HG03196 (cell line): ENCODE results near the gene SPI1.

Experiments
- ATAC-seq: cut with Tn5 transposase; IDR thresholded peaks from one replicate; pipeline ENCODE4 v1.9.1; 2021; ENCODE audit not compliant: unreplicated experiment

SPI1 gene

DNA sequence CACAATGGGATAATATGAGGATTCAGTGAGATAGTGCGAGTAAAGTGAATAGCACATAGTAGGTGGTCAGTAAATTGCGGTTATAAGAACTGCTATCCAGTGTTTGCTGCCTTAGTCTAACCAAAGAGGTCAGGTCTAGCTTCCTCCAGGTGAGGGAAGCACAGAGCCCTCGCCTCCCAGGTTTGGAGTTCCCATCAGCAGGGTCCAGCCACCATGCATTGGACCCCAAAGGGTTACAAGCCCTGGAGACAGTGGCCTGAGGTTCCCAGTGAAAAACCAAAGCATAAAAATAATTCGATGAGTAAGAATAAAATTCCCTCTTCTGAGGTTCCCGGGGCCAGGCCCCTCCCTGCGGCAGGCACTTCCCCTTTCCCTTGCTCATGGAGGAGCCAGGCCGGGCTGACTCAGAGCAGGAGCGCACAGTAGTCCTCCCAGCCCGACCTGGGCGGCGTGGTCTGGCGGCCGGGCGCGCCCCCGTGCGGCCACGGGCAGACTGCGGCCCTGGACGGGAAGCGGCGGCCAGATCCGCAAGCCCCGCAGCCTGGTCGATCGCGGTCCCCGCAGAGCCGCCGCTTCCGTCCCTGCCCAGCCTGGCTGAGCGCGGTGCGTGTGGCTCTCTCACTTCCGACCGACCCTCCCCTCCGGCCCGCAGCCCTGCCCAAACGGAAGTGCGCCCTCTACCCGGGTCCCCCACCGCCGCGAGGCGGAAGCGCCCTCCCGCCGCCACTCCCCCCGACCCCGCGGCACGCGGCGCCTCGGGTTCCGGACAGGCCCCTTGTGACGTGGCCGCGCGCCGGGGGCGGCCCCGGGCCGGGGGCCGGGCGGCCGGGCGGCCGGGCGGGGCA lies 29.6 kb upstream of the SPI1 start, which contains the start of gene SLC39A13:
TSS of gene SLC39A13 (plus strand) at position 845 of the 845 bp plus-strand sequence. CDS start 1,505 bp downstream, outside the sequence.
- peak; percentile 85 for ATAC-seq

DNA sequence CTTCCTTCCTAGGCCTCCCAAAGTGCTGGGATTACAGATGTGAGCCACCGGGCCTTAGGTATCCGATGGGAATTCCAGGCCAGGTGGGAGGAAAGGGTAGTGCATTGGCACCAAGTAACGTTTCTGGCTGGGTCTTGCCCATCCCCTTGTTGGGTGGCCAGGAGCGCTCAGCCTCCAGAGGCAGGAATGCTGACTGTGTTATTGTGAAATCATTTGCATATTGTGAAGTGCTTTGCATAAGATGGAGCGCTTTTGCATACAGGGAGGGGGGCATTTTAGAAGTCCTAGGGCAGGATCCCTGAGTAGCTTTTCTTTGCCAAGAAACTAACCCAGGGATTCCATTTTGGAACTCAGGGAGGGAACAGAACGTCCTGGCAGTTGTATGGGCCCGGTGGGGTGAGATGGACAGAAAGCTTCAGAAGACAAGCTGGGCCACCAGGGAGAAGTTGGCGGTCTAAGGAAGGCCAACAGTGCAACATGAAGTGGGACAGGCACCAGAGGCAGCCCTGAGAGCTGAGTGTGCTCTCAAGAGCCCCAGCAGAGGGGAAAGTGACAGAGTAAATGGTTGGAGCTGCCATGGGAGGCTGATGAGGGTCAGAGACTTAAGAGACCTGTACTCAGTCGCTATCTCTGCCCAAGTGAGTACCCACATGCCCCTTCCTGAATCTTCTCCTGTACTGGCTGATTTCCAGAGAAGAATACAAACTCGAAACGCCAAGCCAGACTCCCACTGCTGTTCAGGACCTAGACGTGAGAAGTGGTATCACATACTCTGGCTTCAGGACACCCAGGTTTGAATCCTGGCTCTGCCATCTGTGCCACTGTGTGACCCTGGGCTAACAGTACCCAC lies 28.8 kb upstream of the SPI1 start:
- ATAC-seq = no peak

DNA sequence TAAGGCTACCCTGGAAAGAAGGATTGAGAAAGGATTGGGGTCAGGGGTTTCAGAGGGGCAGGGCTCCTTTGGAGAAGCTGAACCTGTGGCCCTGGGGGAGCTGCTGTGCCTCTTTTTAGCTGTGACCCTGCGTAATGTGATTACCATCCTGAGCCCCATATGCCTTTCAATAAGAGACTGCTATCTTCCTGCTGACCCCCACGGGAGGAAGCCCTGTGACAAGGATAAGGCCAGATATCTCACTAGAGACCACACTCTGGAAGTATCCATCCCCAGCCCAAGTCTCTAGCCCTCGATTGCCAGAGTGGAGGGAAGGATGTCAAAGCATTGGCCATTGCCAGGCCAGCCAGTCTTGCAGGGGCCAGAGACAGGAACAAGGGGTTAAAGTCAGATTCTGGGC lies 25.2 kb upstream of the SPI1 start:
- ATAC-seq = no peak

DNA sequence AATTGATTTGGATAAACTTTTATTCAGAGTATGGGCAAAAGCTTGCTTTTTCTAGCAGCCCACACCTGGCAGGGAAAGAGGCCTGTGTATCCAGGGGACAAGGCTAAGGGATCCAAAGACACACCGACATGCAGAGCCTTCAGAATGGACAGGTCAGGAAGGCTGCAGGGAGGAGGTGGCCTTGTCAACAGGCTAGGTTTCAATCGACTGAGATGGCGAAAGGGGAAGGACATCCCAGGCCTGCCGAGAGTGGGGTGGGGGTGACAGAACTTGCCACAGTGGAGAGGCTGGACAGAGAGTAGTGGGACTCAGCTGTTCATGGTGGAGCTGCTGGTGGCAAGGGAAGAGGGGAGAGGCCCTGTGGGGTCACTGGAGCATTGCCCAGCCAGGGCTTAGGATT lies 24.8 kb upstream of the SPI1 start:
- no peak for ATAC-seq

DNA sequence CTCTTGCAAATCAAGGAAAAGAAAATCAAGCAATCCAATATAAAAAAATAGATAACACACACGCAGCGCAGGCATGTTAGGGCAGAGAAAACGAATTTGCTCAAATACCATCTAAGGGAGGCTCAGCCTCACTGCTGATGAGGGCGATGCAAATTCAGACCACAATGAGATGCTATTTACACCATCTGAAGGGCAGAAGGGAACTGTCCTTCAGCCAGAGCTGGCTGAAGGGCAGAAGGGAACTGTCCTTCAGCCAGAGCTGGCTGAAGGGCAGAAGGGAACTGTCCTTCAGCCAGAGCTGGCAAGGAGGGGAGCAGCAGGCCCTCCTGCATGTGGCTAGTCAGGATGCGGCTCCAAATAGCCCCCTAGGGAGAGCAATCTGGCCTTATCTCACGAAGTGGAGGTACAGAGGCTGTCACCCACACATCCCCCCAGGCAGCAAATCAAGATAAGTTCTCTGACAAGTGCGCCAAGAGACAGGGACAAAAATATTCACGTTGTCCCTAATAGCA lies 22.5 kb upstream of the SPI1 start:
- peak; percentile 82 for ATAC-seq

DNA sequence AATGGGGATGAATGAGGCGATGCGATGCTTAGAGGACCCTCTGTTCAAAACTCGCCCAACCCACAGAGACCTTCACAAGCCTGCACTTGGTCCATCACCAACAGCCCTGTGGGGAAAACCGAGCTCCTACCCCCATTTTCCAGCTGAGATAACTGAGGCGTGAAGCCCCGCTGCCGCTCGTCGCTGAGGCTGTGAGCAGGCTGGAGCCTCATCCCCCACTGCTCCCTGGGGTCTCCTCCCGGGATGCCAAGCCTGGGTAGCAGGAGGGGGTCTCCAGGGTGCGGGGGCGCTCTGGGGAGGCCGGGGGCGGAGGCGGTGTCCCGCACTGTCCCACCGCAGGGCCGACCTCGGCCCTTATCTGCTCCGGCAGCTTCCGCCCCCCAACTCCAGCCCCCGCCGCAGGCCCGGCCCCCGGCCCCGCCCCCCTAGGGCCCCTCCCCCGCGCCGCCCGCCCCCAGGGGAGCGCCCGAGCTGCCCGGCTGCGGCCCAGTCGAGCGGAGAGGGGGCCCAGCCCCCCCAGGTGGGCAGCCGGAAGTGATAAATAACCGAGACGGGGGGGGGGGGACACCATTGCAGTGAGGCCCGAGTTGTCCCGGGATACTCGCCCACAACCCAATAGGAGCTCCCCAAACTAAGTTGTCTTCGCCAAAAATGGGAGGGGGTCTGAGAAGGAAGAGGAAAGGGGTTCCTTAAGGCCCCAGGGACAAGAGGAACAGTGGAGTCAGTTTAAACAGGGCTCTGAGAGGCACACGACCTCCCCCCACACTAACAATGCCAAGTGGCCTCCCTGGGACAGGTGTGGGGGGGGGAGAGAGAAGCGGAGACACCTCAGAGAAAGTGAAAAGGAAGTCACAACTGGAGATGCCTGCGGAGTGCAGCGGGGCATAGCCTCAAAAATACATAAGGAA lies 21.8 kb upstream of the SPI1 start:
- peak; percentile 34 for ATAC-seq

DNA sequence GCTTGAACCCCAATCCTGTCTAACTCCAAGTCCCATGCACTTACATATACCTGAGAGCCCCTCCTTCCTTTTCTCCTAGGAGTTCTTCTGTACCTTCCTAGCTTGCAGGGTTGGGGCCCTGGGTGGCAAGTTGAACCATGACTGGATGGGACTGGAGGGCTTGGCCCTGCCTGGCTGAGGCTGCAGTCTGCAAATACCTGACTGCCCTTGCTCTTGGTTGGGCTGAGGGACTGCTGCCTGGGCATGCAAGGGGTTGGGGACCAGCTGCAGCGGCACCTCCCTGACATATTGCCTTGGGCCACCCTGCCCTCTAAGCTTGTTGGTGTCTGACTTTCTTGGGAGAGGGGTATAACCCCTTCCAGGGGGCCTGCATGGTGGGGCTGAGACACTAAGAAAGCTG lies 20.2 kb upstream of the SPI1 start:
- ATAC-seq = no peak

DNA sequence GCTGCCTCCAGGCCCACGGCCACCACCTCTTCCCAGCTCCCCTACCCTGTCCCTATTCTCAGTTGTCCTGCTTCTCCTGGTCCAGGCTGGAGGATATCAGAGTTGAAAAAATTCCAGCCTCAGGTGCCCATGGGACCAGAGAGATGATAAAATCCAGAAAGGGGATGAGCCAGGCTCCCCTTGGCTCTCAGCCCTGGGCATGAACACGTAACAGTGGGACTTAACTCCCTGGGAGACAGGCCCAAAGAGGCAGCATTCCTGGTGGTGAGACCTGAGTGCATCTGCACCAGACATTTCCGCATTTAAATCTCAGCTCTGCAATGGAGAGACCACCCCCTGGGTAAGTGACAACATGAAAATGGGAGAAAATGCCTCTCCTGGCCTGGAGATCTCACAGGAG lies 19.7 kb upstream of the SPI1 start:
- no peak for ATAC-seq

DNA sequence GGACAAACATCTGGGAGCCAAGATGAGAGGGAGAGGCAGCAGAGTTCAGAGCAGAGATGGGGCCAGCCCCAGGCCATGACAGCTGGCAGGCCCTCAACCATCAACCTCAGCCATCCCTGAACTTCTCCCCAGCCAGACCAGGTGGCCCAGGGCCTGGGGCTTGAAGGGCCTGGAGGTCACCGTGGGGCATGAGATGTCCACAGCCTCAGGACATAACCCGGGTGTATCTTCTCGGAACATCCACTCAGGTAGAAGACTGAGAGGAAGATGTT lies 17.6 kb upstream of the SPI1 start:
- ATAC-seq = no peak

DNA sequence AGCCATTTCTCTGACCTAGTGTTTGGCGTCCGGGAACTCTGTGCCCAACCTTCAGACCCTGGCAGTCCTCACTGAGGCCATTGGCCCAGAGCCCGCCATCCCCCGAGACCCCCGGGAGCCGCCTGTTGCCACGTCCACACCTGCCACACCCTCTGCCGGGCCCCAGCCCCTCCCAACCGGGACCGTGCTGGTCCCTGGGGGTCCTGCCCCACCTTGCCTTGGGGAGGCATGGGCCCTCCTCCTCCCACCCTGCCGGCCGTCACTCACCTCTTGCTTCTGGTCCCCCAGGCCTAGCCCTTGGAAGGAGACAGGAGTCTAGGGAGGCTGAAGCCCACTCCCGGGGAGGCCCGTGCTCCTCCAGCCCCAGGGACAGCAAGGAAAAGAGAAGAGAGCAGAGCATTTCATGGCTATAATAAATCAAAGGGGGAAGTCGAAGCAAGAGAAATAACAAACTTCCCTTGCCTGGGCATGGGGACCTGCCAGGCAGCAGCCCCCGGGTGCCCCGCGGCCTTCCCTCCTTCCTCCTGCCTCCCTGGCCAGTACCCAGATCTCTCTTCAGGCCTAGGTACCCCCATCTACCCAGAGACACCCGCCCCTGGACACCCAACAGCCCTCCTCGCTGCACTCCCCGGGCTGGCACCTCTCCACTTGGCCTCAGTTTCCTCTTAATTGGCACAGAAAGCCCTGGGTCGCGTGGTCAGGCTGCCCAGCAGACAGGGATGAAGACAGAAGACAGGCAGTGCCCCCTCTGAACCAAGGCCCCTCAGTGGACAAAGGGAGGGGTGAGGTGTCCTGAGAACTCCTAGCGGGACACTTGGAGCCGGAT lies 17.1 kb upstream of the SPI1 start:
- no peak for ATAC-seq

DNA sequence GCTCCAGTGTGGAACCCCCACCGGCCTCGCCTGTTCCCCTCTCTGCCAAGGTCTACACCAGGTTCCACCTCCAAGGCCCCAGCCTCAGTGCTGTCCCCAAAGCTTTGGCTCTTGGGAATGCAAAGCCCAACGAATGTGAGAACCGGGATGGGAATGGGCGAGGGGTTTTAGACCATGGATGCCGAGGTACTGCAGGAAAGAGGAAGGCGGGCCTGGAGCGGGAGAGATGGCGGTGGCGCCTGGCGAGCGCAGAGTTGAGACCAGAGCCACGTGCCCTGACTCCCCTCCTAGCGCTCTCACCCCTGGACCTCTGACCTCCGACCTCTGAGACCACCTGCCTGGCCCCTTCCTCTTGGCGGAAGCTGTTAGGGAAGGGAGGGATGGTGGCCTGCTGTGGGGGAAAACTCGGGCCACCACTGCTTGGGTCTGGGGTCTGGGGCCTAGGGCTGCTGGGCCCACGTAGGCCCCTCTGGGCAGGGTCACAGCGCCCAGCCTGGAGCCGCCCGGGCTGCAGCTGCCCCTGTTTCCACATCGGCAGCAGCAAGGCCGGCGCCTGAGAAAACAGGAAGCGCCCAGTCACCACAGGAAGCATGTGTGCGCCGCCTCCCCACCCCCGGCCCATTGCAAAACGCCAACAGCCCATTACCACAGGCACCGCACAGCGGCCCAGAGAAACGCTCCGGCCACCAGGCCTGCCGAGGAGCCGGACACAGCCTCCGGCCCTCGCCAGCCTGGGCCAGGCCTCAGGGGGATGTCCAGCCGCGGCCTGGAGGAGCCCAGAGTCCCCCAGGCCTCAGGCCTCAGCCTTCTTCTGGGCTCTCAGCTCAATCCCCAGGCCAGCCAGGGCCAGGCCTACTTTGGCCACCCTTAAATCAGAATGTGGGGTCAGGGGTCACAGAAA lies 16.2 kb upstream of the SPI1 start:
- ATAC-seq = no peak

DNA sequence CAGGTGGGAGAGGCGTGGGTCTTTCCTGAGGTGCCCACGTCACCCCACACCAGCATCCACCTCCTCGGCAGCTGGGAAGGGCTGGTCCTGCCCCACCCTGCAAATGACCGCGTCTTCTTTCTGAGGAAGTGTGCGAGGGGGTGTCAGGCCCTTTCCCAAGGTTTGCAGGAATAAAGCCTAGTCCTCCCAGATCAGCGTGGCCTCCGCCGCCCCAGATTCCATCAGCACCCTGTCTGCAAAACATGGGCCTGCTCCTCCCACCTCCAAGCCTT lies 15.6 kb upstream of the SPI1 start:
- no peak for ATAC-seq

DNA sequence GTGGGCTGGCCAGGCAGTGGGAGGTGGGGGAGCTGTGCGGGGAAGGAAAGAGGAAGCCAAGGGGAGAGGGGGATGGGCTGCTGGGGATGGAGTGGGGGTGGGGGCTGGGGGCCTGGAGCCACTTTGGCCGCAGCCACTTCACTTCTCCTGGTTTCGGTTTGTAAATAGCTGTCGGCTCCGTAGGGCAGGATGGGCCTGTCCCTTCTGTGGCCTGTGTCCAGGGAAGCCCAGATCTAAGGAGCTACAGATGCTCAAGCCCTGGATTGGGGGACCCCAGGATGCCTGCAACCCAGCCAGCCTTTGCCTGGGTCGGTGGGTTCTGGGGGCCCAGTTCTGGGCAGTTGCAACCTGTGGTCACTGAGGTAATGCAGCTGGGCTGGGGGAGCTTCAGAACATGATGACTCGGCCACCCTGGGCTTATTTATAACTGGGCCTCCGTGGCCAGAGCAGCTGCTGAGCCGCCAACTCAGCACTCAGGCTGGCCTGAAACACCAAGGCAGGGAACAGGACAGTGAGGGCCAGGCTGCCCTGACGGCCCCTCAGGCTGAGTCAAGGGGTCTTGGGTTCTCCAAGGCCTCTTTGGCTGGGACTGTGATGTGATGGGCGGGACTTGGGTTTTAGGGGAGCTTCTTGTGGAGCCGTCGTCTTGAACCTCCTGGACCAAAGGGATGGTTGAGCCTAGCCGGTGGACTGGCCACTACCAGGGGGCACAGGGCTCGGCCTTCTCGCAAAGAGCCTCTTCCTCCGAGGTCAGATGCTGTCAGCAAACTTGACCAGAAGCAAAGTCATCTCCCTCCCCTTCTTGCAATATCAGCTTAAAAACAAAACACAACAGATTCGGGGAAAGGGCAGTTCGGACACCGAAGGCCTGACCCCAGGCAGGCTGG lies 15.1 kb upstream of the SPI1 start:
- ATAC-seq = no peak

DNA sequence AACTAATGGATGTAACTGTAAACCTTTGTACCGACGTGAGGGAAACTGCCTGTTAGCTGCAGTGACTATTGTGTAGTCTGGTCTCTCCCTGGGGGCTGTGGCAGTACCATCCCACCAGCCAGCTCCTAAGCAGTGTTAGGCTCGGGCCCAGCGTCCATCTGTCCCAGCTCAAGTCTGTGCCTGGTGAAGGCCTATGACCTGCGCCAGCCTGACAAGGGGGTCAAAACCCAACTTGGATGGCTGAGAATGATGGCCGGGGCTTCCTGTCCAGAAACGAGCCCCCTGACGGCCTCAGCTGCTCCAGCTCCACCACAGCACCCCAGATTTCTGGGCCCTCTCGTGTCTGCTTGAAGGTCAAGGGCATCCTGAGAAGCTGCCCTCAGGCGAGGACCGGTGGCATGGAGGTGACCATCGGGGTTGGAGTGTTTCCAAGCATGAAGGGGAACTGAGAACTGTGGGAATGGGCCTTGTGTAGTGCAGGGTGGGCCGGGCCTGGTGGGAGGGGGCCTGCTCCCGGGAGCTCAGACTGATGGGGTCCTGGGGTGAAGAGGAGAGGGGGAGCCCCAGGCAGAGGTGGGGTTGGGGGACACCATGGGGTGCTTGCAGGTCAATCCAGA lies 14.3 kb upstream of the SPI1 start:
- ATAC-seq = no peak

DNA sequence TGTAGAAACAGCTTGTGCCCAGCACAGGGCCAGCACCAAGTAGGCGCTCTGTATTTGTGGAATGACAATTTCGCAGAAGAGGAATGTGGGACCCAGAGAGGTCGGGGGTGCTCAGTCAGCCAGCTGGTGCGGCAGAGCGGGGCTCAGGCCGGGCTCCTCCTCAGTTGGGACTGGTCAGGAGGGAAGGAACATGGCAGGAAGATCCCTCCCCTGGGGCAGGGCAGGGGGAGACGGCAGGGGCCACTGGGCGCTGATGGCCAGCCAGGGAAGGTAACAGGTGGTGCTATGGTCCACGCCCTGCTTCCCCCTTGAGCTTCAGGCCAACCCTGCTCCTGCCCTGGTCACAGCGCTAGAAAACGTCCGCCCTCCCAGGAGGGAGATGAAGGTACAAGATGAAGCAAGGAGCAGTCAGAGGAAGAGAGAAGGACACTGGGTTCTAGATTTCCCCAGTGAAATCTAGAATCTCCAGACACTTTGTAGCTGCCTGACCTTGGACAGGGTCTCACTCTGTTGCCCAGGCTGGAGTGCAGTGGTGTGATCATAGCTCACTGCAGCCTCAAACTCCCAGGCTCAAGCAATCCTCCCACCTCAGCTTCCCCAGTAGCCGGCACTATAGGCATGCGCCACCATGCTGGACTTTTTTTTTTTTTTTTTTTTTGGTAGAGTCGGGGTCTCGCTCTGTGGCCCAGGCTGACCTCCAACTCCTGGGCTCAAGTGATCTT lies 13.5 kb upstream of the SPI1 start:
- ATAC-seq = no peak

DNA sequence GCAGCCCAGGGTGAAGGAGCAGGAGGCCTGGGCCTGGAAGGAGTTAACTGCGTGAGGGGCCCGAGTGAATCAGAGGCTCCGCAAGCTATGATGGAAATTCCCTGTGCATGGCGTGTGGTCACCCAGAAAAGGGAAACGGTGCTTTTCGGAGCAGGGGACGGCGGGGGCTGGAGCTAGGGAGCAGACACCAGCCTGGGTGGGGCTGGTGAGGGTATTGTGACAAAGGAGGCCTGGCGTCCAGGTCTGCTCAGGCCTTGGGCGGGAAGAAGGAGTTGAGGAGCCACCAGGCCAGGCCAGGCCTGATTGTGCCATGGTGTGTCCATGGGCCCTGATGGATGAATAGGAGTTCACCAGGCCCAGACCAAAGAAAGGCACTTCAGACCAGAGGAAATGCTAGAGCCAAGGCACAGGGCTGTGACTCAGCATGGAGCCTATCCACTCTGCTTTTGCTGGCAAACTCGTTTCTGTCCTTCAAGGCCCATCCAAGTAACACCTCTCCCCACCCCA lies 12.8 kb upstream of the SPI1 start:
- no peak for ATAC-seq

DNA sequence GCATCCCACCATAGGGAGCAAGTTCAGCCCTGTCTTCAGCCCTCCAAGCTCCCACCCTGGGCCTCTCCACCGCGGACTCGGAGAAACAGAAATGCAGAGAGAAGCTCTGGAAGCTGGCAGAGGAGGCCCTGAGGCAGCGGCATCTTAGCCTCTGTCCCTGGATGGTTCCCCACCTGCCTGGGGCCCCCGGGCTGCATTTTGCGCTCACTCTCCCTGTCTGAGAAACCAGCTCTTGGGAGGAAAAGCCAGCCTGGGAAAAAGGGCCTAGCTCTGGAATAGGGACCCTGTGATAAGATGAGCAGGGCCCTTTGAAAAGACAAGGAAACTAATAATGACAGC lies 12.0 kb upstream of the SPI1 start:
- no peak for ATAC-seq
